ENCODE measurements around the gene PCNX4.

PCNX4 gene

GRCh38 chr14:60101786-60102185 is 10.1 kb downstream of the PCNX4 start:
- no peak for DNase-seq

DNA sequence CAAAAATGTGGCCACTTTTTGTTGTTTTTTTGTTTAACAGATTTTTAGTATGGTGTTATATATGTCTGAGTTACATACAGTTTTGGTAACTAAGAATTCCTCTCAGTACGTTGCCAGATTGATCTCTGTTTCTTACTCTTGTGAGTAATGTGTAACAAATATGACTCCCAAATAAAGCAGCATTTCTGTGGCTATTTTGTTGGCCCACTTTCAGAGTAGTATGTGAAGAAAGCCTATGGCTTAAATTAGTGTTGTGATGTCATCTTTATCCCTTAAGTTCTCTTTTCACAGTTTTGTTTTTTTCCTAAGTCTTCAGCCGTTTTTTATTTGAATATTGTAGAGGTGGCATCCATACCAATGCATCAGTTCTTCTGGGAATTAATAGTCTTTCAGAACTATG is 10.7 kb downstream of the PCNX4 start:
- no peak for DNase-seq

DNA sequence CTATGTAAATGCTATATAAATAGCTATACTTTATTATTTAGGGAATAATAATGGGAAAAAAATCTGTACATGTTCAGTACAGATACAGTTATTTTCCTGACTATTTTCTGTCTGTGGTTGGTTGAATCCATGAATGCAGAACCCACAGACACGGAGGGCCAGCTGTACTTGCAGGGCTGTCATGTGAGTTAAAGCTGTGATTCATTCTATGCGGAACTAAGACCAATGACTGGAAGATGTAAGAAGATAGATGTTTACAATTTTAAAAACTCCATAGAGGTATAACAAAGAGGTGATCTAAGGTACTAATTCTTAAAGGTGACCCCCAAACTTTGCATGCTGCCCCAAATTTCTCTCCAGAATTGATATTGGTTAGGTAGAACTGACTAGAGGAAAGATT is 14.6 kb downstream of the PCNX4 start:
- peak in 20 of 56 donors; percentile 1 to 61 (median 4) for DNase-seq

- no peak for DNase-seq
These were observed 15.8 kb downstream of the PCNX4 start for GRCh38 chr14:60107477-60107876.

DNA sequence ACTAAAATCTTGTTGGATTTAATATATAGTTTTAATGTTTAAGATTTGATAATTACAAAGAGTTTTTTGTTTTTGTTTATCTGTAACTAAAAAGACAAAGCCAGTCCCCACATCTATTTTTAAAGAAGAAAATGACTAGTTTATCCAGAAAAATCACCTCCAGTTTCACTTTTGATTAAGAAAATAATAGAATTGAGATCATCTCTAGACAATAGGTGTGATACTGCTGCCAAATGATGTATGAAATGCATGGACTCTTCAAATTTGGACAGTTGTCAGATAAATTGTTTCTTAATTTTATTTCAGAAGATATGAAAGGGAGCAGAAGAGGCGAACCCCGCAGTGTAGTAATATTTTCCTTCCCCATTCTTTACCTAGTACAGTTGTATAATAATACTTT is 20.0 kb downstream of the PCNX4 start:
- no peak for DNase-seq

GRCh38 chr14:60114881-60115280 is 23.2 kb downstream of the PCNX4 start:
- no peak for DNase-seq

DNA sequence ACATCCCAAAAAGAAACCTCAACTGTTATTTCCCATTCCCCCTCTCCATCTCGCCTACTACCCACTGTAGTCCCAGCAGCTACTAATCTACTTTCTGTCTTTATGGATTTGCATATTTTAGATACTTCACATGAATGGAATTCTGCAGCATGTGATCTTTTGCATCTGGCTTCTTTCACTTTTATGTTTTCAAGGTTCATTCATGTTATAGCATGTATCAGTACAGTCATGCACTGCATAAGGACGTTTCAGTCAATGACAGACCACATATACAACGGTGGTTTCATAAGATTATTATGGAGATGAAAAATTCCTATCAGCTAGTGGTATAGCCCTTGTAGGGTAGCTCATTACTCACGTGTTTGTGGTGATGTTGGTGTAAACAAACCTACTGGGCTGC is 24.5 kb downstream of the PCNX4 start:
- no peak for DNase-seq

- DNase-seq, result no peak
These were observed 34.2 kb downstream of the PCNX4 start for GRCh38 chr14:60125918-60126317.

- no peak for DNase-seq
These were observed 41.8 kb downstream of the PCNX4 start for GRCh38 chr14:60133487-60133886.

DNA sequence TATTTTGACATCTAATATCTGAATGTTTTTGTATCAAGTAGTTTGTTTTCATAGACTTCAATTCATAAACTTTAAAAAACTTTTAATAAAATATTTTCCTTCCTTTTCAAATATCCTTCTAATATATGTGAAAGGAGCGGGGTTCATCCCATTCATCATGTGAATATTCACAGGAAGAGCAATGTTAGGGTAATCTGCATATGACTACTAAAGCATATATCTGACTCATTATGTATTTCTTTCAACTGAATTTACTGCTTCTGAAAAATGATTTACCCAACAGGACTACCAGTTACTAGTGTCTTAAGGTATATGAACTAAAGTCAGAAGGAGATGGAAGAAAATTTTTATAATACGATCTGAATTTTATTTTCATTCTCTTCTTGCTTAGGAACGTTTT is 43.0 kb downstream of the PCNX4 start:
- DNase-seq, result no peak

GRCh38 chr14:60151715-60152114 is 60.0 kb downstream of the PCNX4 start:
- DNase-seq, result peak in 45 of 56 donors; percentile 11 to 86 (median 51)

- DNase-seq, result peak in 1 of 56 donors; percentile 2
These were observed 62.3 kb downstream of the PCNX4 start for GRCh38 chr14:60153991-60154390.

- DNase-seq, result no peak
These were observed 62.9 kb downstream of the PCNX4 start for GRCh38 chr14:60154671-60155070.

DNA sequence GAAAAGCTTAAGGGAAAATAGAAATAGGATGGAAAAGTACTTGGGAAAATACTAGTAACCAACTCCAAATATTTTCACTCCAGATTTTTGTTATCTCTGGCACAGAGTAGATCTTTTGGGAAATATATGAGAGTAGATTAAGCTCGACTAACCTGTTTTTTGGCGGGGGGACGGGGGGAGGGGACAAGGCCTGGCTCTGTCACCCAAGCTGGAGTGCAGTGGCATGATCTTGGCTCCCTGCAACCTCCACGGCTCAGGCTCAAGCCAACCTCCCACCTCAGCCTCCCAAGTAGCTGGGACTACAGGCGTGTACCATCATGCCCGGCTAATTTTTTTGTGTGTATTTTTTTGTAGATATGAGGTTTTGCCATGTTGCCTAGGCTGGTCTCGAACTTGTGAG is 68.7 kb downstream of the PCNX4 start:
- no peak for DNase-seq

DNA sequence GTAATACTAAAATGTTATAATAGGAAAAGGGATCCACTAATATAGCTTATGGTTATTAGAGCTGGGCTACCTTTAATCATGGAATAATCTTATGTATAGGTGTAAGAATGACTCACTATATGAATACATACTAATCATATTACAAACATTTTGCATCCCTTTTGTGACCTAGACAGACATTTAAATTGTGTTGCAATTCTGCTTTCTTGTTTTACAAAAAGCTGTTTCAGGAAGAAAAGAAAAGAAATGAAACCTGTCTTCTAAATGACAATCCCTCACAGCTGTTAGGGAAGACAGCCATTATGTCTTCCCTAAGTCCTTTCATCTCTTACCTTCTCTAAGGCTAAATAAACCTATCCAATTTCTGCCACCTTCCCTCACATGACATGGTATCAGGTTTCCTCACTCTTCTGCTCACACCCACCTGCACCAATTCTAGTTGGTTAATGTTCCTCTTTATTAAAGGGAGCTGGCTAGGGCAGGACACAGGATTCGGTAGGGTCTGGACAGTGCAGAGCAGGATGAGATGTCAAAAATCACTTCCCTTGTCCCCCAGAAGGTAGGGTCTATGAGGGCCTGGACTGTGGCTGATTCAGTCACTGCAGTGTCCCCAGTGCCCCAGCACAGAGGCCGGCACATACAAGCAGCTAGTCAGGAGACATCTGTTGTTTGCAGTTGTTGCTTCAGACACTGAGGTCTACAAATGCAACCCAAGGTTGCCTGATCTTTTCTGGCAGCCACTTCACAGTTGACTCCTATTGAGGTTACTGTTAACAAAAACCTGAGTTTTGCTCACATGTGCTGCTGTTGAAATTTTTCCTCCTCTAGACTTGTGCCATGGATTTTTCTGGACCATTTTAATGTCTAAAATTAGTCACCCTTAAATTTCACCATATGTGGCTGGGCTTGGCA is 69.7 kb downstream of the PCNX4 start:
- no peak for DNase-seq

DNA sequence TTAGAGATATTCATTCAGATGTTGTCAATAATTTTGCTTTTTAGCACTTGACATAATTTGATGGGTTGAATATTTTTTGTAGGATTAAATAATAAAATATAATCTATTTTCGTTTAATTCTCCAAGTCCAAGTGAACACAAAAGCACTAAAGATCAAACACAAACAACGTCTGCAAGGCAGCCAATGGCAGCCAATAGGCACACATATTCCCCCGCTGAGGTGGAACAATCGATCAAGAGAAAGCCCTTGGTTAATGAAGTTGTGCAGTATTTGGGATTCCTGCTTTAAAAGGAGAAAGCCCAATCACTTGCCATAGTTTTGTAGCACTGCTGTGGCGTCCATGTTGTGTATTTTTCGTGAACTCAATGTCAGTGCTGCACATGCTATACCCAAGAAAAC is 72.0 kb downstream of the PCNX4 start:
- DNase-seq, result no peak

GRCh38 chr14:60164404-60164711 is 72.6 kb downstream of the PCNX4 start:
- no peak for DNase-seq

DNA sequence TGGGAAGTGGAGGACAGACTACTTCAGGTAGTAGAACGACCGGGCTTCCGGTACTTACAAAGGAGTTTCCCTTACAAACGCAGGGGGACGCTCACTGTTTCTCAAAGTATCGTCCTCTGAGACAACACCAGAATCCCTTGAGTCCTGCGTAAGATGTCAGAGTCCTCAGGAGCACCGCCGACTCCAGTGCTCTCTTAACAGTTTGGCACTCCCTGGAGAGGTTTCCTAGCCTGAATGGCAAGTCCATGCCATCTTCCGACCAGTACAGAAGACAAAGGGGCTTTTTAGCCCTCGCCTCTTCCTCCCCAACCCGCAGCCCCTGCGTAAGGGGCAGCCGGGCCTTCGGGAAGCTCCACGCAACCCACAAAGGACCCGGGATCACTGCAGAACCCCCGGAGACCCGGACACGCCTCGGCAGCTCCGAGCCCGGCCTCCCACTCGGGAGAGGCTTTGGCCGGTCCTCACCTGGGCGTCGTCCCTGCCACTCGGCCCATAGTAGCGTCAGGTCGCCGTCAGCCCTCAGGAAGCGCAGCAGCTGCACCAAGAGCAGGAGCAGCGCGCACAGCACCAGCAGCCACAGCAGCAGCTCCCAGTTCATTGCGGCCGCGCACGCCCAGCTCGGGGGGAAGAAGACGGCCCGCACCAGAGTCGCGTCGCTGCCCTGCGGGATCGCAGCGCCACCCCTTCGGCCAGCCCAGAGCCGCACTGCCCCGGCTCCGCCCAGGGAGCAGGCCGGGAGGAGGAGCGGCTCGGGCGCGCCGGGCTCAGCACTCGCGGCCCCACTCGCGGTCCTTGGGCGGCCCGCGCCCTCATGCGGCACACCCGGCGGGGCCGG is 73.2 kb downstream of the PCNX4 start, which contains the start of gene DHRS7:
Gene DHRS7 (minus strand): TSS at position 687 of the 835 bp plus-strand sequence. CDS start 89 bp downstream, at position 598.
- DNase-seq, result peak; percentile 11 to 89 (median 72)

GRCh38 chr14:60165547-60165876 is 73.8 kb downstream of the PCNX4 start:
- DNase-seq, result no peak

GRCh38 chr14:60166142-60166541 is 74.4 kb downstream of the PCNX4 start:
- DNase-seq, result no peak

GRCh38 chr14:60169722-60170121 is 78.0 kb downstream of the PCNX4 start:
- no peak for DNase-seq

GRCh38 chr14:60170948-60171347 is 79.2 kb downstream of the PCNX4 start:
- DNase-seq, result no peak

DNA sequence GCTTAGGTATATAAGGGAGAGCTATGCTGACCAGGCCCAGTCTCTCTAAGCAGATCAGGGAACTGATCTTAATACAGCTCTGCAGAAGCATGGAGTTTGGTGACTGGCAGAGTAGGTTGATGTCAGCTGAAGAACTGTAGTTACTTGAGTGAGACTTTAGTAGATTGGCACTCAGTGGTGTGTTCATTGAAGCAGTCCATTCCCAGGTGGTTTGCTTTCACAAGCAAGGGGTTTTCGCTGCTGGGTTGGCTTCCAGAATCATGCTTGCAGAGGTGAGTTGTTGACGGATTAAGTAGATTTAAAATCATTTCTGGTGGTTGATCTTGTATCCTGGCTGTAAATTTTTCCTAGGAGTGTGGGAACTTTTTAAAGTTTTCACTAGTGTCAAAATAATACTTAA is 80.0 kb downstream of the PCNX4 start:
- DNase-seq, result no peak
